ENCODE measurements around the gene CAMK1G. TPM values are rescaled to one million over a fixed set of nuclear protein-coding genes. Genes with fewer than 3 reads are reported as not detected.

The CAMK1G gene
- not detected for total RNA-seq

GRCh38 chr1:209583408-209583807, at the start of gene CAMK1G:
Gene CAMK1G, plus strand, starts transcription at chr1:209583714. Its CDS starts 11,270 bp downstream, at chr1:209594984.
- Mint-ChIP-seq H3K9me3 (no peaks in the 10 kb centered on the region), H3K4me1 (ENCODE audit: low read depth in 2 of 2) (no peaks in the 10 kb centered on the region), H3K27ac (no peak within 1 kb of the TSS), H3K4me3 (no peak within 1 kb of the TSS), H3K36me3 (no peaks in the 10 kb centered on the region), H3K27me3 (peaks cover 7 to 13% of the 10 kb centered on the region in 2 donors)
- ATAC-seq (no peak), DNase-seq (ENCODE audit: low spot score) (no peak)

- peaks cover 34 to 54% of the 10 kb centered on the region in 2 donors for H3K27me3 Mint-ChIP-seq
- no peak for DNase-seq (ENCODE audit: low spot score)
These were observed 48.8 kb upstream of the CAMK1G start for GRCh38 chr1:209534496-209535250.

DNA sequence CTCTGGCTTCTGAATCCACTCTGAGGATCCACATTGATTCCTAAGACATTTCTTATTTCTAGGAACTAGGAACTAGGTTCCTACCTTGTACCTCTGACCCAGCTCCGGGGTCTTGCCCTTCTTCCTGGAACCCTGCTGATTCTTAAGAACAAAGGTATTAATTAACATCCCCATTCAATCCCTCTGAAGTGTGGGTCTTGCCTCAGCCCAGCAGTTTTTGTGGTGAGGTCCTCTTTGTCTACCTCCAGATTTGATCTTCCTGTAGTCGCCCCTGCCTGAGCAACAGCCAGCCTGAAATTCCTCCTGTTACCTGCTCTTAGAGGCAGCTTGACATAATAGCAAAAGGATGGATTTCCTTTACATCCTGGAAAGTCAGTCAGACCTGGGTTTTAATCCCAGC, 46.7 kb upstream of the CAMK1G start:
- ATAC-seq (no peak), DNase-seq (ENCODE audit: low spot score) (no peak)
- H3K4me3 Mint-ChIP-seq, result no peak overlapping the region
- H3K27ac Mint-ChIP-seq, result no peak overlapping the region
- no peaks in the 10 kb centered on the region for H3K4me1 Mint-ChIP-seq (ENCODE audit: low read depth in 2 of 2)
- peaks cover 34 to 51% of the 10 kb centered on the region in 2 donors for H3K27me3 Mint-ChIP-seq
- no peaks in the 10 kb centered on the region for H3K9me3 Mint-ChIP-seq
- no peaks in the 10 kb centered on the region for H3K36me3 Mint-ChIP-seq

More at GRCh38 chr1:209534496-209535250, 48.8 kb upstream of the CAMK1G start:
- Mint-ChIP-seq H3K27ac (no peak overlapping the region), H3K4me1 (ENCODE audit: low read depth in 2 of 2) (no peaks in the 10 kb centered on the region), H3K4me3 (no peak overlapping the region), H3K36me3 (no peaks in the 10 kb centered on the region), H3K9me3 (no peaks in the 10 kb centered on the region)
- no peak for ATAC-seq

GRCh38 chr1:209537336-209538114, 46.0 kb upstream of the CAMK1G start:
- H3K9me3 Mint-ChIP-seq, result no peaks in the 10 kb centered on the region
- H3K36me3 Mint-ChIP-seq, result no peaks in the 10 kb centered on the region
- H3K27ac Mint-ChIP-seq, result no peak overlapping the region
- H3K4me3 Mint-ChIP-seq, result no peak overlapping the region
- DNase-seq (ENCODE audit: low spot score), result no peak
- no peak for ATAC-seq
- peaks cover 33 to 58% of the 10 kb centered on the region in 2 donors for H3K27me3 Mint-ChIP-seq
- no peaks in the 10 kb centered on the region for H3K4me1 Mint-ChIP-seq (ENCODE audit: low read depth in 2 of 2)

- Mint-ChIP-seq H3K4me1 (ENCODE audit: low read depth in 2 of 2) (no peaks in the 10 kb centered on the region), H3K9me3 (no peaks in the 10 kb centered on the region), H3K36me3 (no peaks in the 10 kb centered on the region), H3K27me3 (peaks cover 33 to 62% of the 10 kb centered on the region in 2 donors), H3K27ac (no peak overlapping the region), H3K4me3 (no peak overlapping the region)
- ATAC-seq (no peak), DNase-seq (ENCODE audit: low spot score) (no peak)
These were observed 43.9 kb upstream of the CAMK1G start for GRCh38 chr1:209539576-209539975.

DNA sequence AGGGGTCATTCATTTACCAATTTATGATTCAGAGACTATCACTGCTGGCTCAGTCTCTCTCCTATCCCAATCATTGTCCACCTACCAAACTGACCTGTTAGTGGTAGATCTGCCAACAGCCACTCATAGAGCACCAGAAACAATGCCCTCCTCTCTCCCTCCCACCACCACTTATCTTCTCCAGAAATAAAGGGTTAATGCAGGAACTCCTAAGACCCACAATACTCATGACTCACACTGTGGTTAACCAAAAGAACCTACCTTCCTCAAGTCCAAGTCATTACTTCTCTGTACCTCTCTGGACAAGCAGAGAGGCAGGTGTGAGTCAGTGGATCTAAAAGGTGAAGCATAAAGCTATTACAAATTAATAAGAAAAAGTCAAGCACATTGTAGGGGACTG, 40.9 kb upstream of the CAMK1G start:
- Mint-ChIP-seq H3K27me3 (peaks cover 25 to 50% of the 10 kb centered on the region in 2 donors), H3K4me3 (no peak overlapping the region), H3K36me3 (no peaks in the 10 kb centered on the region), H3K4me1 (ENCODE audit: low read depth in 2 of 2) (no peaks in the 10 kb centered on the region), H3K27ac (no peak overlapping the region), H3K9me3 (no peaks in the 10 kb centered on the region)
- no peak for DNase-seq (ENCODE audit: low spot score)
- ATAC-seq, result no peak

GRCh38 chr1:209544098-209544497, 39.4 kb upstream of the CAMK1G start:
- Mint-ChIP-seq H3K4me1 (ENCODE audit: low read depth in 2 of 2) (no peaks in the 10 kb centered on the region), H3K27ac (no peak overlapping the region), H3K36me3 (no peaks in the 10 kb centered on the region), H3K27me3 (peaks cover 13 to 47% of the 10 kb centered on the region in 2 donors), H3K9me3 (no peaks in the 10 kb centered on the region), H3K4me3 (no peak overlapping the region)
- ATAC-seq (no peak), DNase-seq (ENCODE audit: low spot score) (no peak)

GRCh38 chr1:209545423-209545822, 38.1 kb upstream of the CAMK1G start:
- no peak for DNase-seq (ENCODE audit: low spot score)
- H3K4me1 Mint-ChIP-seq (ENCODE audit: low read depth in 2 of 2), result no peaks in the 10 kb centered on the region
- no peaks in the 10 kb centered on the region for H3K9me3 Mint-ChIP-seq
- no peaks in the 10 kb centered on the region for H3K36me3 Mint-ChIP-seq
- H3K27ac Mint-ChIP-seq, result no peak overlapping the region
- no peak overlapping the region for H3K4me3 Mint-ChIP-seq
- H3K27me3 Mint-ChIP-seq, result peaks cover 10 to 48% of the 10 kb centered on the region in 2 donors
- no peak for ATAC-seq

DNA sequence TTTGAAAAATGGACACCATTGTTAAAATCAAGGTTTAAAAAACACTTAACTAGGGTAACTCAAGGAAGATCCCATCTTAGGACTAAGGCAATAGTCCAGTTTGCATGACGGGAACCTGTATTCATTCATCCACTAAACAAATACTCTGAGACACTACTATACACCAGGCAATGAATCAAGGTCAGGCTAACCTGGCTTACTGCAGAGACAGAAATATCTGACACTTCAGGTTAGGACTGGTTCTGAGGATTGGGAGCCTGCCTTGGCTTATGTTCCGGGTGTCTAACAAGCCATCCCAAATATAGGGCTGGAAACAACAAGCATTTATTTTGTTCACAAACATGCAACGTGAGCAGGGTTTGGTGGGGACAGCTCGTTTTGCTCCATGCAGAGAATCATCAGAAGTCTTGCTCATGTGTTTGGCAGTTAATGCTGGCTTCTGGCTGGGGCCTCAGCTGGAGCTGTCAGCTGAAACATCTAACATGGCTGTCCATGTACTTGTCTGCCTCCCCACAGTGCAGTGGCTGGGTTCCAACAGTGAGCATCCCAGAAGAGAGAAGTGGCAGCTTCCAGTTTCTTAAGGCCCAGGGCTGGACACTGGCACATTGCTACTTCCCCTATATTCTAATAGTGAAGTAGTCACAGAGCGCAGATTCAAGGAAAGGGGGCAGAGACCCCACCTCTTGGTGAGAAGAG, 37.0 kb upstream of the CAMK1G start:
- no peak for DNase-seq (ENCODE audit: low spot score)
- peaks cover 5 to 41% of the 10 kb centered on the region in 2 donors for H3K27me3 Mint-ChIP-seq
- H3K4me1 Mint-ChIP-seq (ENCODE audit: low read depth in 2 of 2), result no peaks in the 10 kb centered on the region
- H3K27ac Mint-ChIP-seq, result no peak overlapping the region
- H3K9me3 Mint-ChIP-seq, result no peaks in the 10 kb centered on the region
- no peak for ATAC-seq
- no peak overlapping the region for H3K4me3 Mint-ChIP-seq
- H3K36me3 Mint-ChIP-seq, result no peaks in the 10 kb centered on the region

DNA sequence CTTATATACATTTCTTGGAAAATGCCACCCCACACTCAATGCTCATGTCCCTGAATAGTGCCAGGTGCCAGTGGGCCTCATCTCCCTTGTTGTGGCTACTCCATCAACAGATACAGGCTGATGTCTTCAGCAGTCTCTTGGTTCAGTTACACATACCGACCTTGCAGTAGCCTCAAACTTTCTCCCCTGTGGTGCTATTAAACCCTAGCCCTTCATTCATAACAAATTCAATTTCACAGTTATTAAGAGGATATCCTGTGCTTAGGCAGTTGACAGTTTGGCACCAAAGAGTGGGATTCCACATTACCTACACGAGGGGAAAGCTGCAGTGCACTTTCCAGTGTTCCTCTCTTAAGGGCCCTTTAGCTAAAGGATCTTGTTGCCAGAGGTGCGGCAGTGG, 35.9 kb upstream of the CAMK1G start:
- no peaks in the 10 kb centered on the region for H3K9me3 Mint-ChIP-seq
- no peak for ATAC-seq
- no peaks in the 10 kb centered on the region for H3K36me3 Mint-ChIP-seq
- no peak for DNase-seq (ENCODE audit: low spot score)
- no peaks in the 10 kb centered on the region for H3K4me1 Mint-ChIP-seq (ENCODE audit: low read depth in 2 of 2)
- peaks cover 11 to 43% of the 10 kb centered on the region in 2 donors for H3K27me3 Mint-ChIP-seq
- H3K27ac Mint-ChIP-seq, result no peak overlapping the region
- H3K4me3 Mint-ChIP-seq, result no peak overlapping the region

- Mint-ChIP-seq H3K27me3 (peaks cover 11 to 32% of the 10 kb centered on the region in 2 donors), H3K9me3 (no peaks in the 10 kb centered on the region), H3K36me3 (no peaks in the 10 kb centered on the region), H3K4me1 (ENCODE audit: low read depth in 2 of 2) (no peaks in the 10 kb centered on the region), H3K27ac (no peak overlapping the region), H3K4me3 (no peak overlapping the region)
- ATAC-seq, result no peak
- no peak for DNase-seq (ENCODE audit: low spot score)
These were observed 33.9 kb upstream of the CAMK1G start for GRCh38 chr1:209549443-209550205.

- Mint-ChIP-seq H3K4me1 (ENCODE audit: low read depth in 2 of 2) (no peaks in the 10 kb centered on the region), H3K4me3 (no peak overlapping the region), H3K27me3 (peaks cover 11 to 31% of the 10 kb centered on the region in 2 donors), H3K36me3 (no peaks in the 10 kb centered on the region), H3K27ac (no peak overlapping the region), H3K9me3 (no peaks in the 10 kb centered on the region)
- ATAC-seq (no peak), DNase-seq (ENCODE audit: low spot score) (no peak)
These were observed 33.0 kb upstream of the CAMK1G start for GRCh38 chr1:209550519-209550918.

All from natural killer cell treated with Interleukin-12 subunit alpha and Interleukin-12 subunit beta and Interleukin-15 and Interleukin-18, amount 100 ng/mL, for 72 hours (primary cell).